SK-N-SH (cell line): ENCODE results near the gene SIRPD.

ENCODE experiments used
- EP300 ChIP-seq, 2 experiments: IDR thresholded peaks; 2 replicates each; pipeline versions ENCODE4 v1.4.0 to v1.6.1; 2012; ENCODE audit warnings: borderline replicate concordance in 1 of 2, low read depth in 1 of 2, low read length in 1 of 2
- EZH2phosphoT487 ChIP-seq: fragments of 200-600 bp; sonication (generic); IDR thresholded peaks from 2 replicates; pipeline ENCODE4 v1.6.1; 2017; ENCODE audit warnings: low read depth, mixed run types, mild to moderate bottlenecking, antibody characterized with exemption, moderate library complexity, borderline replicate concordance
- FOXM1 ChIP-seq: IDR thresholded peaks from 2 replicates; pipeline ENCODE4 v1.4.0; 2012; ENCODE audit warnings: low read depth, mild to moderate bottlenecking
- GATA2 ChIP-seq: sonication (generic); formaldehyde crosslinking; IDR thresholded peaks from 2 replicates; pipeline ENCODE4 v1.5.0; 2020; ENCODE audit warnings: mild to moderate bottlenecking, missing genetic modification reagents
- MXI1 ChIP-seq: IDR thresholded peaks from 2 replicates; pipeline ENCODE4 v1.6.1; 2012; ENCODE audit warnings: mild to moderate bottlenecking, low read depth, low read length, improper control_type of control experiment
- POLR2AphosphoS5 ChIP-seq: IDR thresholded peaks from 2 replicates; pipeline ENCODE4 v1.6.1; 2012; ENCODE audit warnings: low read depth, low read length
- RAD21 ChIP-seq: IDR thresholded peaks from 2 replicates; pipeline ENCODE4 v1.6.1; 2012; ENCODE audit warnings: mild to moderate bottlenecking, low read length
- TAF1 ChIP-seq: IDR thresholded peaks from 2 replicates; pipeline ENCODE4 v1.6.1; 2012; ENCODE audit warnings: low read depth, mild to moderate bottlenecking, low read length, moderate library complexity, borderline replicate concordance
- TF ChIP-seq, protein P1 (sequence below): IDR thresholded peaks from 2 replicates; pipeline ENCODE4 v1.4.0; 2012; ENCODE audit warnings: low read depth, borderline replicate concordance
- TF ChIP-seq, protein P2 (sequence below): fragments of 200-600 bp; sonication (generic); IDR thresholded peaks from 2 replicates; pipeline ENCODE4 v1.6.1; 2017; ENCODE audit warnings: antibody characterized with exemption, mild to moderate bottlenecking, moderate library complexity
- TF ChIP-seq, protein P3 (sequence below): fragments of 150-350 bp; IDR thresholded peaks from 2 replicates; pipeline ENCODE4 v1.6.1; 2017; ENCODE audit warnings: antibody characterized with exemption, low read length, low read depth, borderline replicate concordance
- TF ChIP-seq, protein P4 (sequence below): fragments of 150-350 bp; IDR thresholded peaks from 2 replicates; pipeline ENCODE4 v1.6.1; 2016; ENCODE audit warnings: mild to moderate bottlenecking, low read depth, low read length
- TF ChIP-seq, protein P5 (sequence below): IDR thresholded peaks from 2 replicates; pipeline ENCODE4 v1.4.0; 2012; ENCODE audit warnings: low read depth, borderline replicate concordance

DNA sequence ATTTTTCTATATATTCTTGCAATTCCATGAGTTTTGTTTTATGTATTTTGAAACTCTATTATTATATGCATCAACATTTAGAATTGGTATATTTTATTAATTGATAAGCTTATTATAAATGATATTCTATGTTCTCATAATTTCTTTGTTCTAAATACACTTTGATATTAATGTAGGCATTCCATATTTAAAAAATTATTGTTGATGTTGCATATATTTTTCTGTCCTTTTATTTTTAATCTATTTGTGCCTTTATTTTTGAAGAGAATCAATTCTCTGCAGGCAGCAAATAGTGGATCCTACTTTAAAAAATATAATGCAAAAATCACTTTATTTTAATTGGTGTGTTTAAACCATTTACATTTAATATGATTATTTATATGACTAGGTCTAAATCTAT lies 29.6 kb downstream of the SIRPD start:
- TF ChIP-seq TAF1 = no peak
- TF ChIP-seq, protein P1, sequence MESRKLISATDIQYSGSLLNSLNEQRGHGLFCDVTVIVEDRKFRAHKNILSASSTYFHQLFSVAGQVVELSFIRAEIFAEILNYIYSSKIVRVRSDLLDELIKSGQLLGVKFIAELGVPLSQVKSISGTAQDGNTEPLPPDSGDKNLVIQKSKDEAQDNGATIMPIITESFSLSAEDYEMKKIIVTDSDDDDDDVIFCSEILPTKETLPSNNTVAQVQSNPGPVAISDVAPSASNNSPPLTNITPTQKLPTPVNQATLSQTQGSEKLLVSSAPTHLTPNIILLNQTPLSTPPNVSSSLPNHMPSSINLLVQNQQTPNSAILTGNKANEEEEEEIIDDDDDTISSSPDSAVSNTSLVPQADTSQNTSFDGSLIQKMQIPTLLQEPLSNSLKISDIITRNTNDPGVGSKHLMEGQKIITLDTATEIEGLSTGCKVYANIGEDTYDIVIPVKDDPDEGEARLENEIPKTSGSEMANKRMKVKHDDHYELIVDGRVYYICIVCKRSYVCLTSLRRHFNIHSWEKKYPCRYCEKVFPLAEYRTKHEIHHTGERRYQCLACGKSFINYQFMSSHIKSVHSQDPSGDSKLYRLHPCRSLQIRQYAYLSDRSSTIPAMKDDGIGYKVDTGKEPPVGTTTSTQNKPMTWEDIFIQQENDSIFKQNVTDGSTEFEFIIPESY = no peak
- TF ChIP-seq, protein P2, sequence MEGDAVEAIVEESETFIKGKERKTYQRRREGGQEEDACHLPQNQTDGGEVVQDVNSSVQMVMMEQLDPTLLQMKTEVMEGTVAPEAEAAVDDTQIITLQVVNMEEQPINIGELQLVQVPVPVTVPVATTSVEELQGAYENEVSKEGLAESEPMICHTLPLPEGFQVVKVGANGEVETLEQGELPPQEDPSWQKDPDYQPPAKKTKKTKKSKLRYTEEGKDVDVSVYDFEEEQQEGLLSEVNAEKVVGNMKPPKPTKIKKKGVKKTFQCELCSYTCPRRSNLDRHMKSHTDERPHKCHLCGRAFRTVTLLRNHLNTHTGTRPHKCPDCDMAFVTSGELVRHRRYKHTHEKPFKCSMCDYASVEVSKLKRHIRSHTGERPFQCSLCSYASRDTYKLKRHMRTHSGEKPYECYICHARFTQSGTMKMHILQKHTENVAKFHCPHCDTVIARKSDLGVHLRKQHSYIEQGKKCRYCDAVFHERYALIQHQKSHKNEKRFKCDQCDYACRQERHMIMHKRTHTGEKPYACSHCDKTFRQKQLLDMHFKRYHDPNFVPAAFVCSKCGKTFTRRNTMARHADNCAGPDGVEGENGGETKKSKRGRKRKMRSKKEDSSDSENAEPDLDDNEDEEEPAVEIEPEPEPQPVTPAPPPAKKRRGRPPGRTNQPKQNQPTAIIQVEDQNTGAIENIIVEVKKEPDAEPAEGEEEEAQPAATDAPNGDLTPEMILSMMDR = no peak
- TF ChIP-seq POLR2AphosphoS5 = no peak
- TF ChIP-seq GATA2 (CRISPR knock-in tag) = no peak
- TF ChIP-seq MXI1 = no peak
- TF ChIP-seq RAD21 = no peak
- TF ChIP-seq EZH2phosphoT487 = no peak
- TF ChIP-seq, protein P3, sequence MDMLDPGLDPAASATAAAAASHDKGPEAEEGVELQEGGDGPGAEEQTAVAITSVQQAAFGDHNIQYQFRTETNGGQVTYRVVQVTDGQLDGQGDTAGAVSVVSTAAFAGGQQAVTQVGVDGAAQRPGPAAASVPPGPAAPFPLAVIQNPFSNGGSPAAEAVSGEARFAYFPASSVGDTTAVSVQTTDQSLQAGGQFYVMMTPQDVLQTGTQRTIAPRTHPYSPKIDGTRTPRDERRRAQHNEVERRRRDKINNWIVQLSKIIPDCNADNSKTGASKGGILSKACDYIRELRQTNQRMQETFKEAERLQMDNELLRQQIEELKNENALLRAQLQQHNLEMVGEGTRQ = no peak
- TF ChIP-seq, protein P4, sequence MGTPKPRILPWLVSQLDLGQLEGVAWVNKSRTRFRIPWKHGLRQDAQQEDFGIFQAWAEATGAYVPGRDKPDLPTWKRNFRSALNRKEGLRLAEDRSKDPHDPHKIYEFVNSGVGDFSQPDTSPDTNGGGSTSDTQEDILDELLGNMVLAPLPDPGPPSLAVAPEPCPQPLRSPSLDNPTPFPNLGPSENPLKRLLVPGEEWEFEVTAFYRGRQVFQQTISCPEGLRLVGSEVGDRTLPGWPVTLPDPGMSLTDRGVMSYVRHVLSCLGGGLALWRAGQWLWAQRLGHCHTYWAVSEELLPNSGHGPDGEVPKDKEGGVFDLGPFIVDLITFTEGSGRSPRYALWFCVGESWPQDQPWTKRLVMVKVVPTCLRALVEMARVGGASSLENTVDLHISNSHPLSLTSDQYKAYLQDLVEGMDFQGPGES = no peak
- TF ChIP-seq EP300 (IDR thresholded peaks at IDR 0.05; ENCODE audit: borderline replicate concordance in 1 of 2, low read depth in 1 of 2, low read length in 1 of 2) = no peak
- TF ChIP-seq, protein P5, sequence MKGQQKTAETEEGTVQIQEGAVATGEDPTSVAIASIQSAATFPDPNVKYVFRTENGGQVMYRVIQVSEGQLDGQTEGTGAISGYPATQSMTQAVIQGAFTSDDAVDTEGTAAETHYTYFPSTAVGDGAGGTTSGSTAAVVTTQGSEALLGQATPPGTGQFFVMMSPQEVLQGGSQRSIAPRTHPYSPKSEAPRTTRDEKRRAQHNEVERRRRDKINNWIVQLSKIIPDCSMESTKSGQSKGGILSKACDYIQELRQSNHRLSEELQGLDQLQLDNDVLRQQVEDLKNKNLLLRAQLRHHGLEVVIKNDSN = no peak
- TF ChIP-seq FOXM1 = no peak
